GM21619 (cell line): ENCODE results near the gene TAS2R50.

Source experiments
- ATAC-seq: cut with Tn5 transposase; IDR thresholded peaks from one replicate; pipeline ENCODE4 v1.9.1; 2021; ENCODE audit not compliant: unreplicated experiment

Gene TAS2R50

DNA sequence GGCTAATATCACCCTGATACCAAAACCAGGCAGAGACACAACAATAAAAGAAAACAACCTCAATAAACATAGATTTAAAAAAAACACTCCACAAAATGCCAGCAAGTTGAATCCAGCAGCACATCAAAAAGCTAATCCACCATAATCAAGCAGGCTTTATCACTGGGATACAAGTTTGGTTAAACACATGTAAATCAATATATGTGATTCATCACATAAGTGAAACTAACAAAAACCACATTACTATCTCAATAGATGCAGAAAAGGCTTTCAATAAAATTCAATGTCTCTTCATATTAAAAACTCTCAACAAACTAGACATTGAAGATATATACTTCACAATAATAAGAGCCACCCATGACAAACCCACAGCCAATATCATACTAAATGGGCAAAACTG is 30.6 kb downstream of the TAS2R50 start:
- ATAC-seq, result no peak

DNA sequence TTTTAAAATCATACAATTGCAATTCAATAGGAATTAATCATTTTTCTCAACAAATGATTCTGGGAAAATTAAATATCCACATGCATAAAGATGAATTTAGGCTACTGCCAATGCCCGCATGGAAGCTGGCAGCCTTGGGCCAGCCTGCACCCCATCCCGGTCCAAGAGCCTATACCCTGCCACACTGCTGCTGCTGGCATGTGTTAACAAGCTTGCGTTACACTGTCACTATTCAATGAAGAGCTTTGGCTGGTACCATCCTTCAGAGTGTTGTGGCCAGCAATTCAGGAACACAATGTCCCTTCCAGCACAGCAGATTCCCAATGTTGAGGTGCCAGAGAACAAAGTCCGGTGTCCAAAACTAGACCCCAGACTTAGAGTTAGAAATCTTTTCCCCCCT is 34.1 kb downstream of the TAS2R50 start:
- no peak for ATAC-seq

DNA sequence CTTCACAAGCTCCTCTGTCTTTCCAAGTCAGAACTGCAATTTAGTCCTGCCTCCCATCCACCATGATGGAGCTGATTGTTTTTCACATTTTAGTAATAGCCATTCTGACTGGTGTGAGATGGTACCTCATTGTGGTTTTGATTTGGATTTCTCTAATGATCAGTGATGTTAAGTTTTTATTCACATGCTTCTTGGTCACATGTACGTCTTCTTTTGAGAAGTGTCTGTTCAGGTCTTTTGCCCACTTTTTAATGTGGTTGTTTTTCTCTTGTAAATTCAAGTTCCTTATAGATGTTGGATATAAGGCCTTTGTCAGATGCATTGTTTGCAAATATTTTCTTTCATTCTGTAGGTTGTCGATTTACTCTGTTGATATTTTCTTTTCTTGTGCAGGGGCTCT is 43.5 kb downstream of the TAS2R50 start:
- no peak for ATAC-seq

DNA sequence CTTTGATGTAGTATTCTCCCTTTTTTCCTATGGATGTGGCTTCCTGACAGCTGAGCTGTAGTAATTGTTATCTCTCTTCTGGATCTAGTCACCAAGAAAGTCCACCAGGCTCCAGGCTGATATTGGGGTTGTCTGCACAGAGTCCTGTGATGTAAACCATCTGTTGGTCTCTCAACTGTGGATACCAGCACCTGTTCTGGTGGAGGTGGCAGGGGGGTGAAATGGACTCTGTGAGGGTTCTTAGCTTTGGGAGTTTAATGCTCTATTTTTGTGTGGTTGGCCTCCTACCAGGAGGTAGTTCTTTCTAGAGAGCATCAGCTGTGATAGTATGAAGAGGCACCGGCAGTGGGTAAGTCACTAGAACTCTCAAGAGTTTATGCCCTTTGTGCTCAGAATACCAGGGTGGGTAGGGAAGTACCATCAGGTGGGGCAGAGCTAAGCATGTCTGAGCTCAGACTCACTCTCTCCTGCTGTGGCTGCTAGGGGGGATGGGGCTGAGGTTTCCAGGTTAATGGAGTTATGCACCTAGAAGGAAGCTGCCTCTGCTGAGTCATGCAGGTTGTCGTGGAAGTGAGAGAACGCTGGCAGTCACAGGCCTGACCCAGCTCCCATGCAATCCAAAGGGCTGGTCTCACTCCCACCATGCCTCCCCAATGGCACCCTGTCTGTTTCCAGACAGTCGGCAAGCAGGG is 44.6 kb downstream of the TAS2R50 start:
- no peak for ATAC-seq

- no peak for ATAC-seq
These were observed 45.3 kb downstream of the TAS2R50 start for GRCh38 chr12:10941369-10941768.

DNA sequence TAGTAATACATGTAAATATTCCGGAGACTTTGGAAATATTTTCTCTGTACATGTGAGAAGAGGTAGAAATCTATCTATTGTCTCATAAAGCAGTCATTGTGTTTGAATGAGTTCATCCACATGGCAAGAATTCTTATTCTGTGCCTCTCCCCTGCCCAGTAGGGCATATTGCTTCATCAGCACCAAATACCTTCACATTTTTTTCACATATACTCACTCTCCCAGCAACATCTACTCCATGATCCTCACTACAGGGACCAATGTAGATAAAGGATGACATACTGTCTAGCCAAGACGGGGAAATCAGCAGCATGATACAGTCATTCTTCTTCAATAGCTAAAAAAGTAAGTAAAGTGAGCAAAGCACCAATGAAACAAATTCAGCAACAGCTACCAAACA is 46.3 kb downstream of the TAS2R50 start:
- no peak for ATAC-seq

DNA sequence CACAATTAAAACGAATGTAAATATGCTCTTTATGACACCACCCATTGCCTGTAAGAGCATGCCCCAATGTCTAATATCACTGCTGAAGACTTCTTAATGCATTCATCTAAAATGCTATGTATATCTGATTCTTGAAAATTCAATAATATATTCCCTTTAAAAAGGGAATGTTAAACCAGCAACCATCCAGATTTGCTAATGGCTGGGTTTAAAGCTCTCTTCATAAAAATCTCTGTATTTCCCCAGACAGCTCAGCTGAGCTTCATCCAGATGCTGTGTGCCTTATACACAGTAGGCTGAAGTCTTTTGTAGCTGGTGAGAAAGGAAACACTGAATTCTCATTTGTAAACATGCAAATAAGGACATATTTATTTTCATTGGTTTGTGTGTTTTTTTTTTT is 47.5 kb downstream of the TAS2R50 start, which contains the start of gene TAS2R14:
TSS of gene TAS2R14 (minus strand) at position 101 of the 400 bp plus-strand sequence. CDS start at position 45, 56 bp downstream.
- no peak for ATAC-seq

DNA sequence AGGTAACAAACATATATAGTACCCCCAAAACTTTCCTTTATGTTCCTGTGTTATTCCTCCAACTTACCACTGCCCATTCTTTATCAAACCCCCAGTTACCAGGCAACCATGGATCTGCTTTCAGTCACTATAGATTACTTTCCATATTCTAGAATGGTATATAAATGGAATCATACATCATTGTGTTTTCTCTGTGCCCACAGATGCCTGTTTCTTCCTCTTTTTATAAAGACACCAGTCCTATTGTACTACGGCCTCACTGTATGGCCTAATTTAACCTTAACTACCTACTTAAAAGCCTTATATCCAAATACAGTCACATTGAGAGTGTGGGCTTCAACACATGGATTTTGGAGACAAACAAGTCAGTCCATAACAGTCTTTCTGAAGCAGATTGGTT is 50.2 kb downstream of the TAS2R50 start:
- no peak for ATAC-seq
